ENCODE data around the gene GRIK3. TPM values are rescaled to one million over a fixed set of nuclear protein-coding genes. Genes with fewer than 3 reads are reported as not detected.

Gene GRIK3
- total and polyA plus RNA-seq, 2 experiments from 2014 or later, result 0.31 to 2.9 TPM

GRCh38 chr1:36782785-36783184, 251.5 kb downstream of the GRIK3 start (continued):
- no peak for TF ChIP-seq EZH2 (IDR thresholded peaks at IDR 0.05; ENCODE audit: low read depth, unreplicated experiment)
- TF ChIP-seq EZH2phosphoT487 (IDR thresholded peaks at IDR 0.05; ENCODE audit: unreplicated experiment), result no peak
- no peak for TF ChIP-seq ZNF462 (CRISPR knock-in tag; IDR thresholded peaks at IDR 0.05)
- no peak for TF ChIP-seq ZNF114 (CRISPR knock-in tag; IDR thresholded peaks at IDR 0.05)
- TF ChIP-seq CREB1 (CRISPR knock-in tag; IDR thresholded peaks at IDR 0.05; ENCODE audit: low read depth), result no peak

DNA sequence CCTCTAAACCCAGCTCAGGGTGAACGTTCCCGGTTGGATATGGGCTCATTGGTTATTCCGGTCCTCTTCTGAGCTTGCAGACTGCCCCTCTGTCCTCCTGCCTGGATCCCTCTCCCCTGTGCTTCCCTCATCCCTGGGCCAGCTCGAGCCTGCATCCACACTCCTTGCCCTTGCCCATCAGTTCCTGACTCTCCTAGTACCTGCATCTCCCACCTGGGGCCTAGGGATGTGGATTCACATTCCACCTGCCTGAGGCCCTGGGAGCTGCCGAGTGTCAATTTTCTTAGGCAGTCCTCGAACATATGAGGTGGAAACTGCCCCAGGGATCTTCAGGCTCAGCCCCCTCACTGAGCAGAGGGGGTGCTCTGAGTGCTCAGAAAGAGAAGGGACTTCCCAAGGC, 252.2 kb downstream of the GRIK3 start:
- Histone ChIP-seq H4K20me1 (replicated peaks; ENCODE audit: insufficient read depth) (no peaks in the 10 kb centered on the region), H3F3A (replicated peaks; ENCODE audit: low read depth) (no peaks in the 10 kb centered on the region), H3K9me2 (ENCODE audit: insufficient read depth) (no peaks in the 10 kb centered on the region), H3K27ac (ENCODE audit: low read depth) (no peak overlapping the region), H2AFZ (no peak overlapping the region), H3K36me3 (ENCODE audit: insufficient read depth) (no peaks in the 10 kb centered on the region), H3K4me3 (no peak overlapping the region), H3K4me1 (ENCODE audit: insufficient read depth) (no peaks in the 10 kb centered on the region), H3K27me3 (ENCODE audit: insufficient read depth) (no peaks in the 10 kb centered on the region), H3K79me2 (replicated peaks; ENCODE audit: insufficient read depth) (no peaks in the 10 kb centered on the region), H3K4me2 (no peak overlapping the region)
- Mint-ChIP-seq H3K4me3 (no peak overlapping the region), H3K27me3 (ENCODE audit: insufficient read depth, low read depth, poor library complexity) (peaks cover 9% of the 10 kb centered on the region), H3K36me3 (ENCODE audit: low read depth) (no peaks in the 10 kb centered on the region), H3K27ac (no peak overlapping the region), H3K4me1 (peaks cover 5% of the 10 kb centered on the region), H3K9me3 (no peaks in the 10 kb centered on the region)
- ATAC-seq (peak; percentile 56), DNase-seq (ENCODE audit: low spot score) (no peak)
- TF ChIP-seq POLR2AphosphoS5 (IDR thresholded peaks at IDR 0.05; ENCODE audit: low read depth), result no peak
- no peak for TF ChIP-seq CREB1 (CRISPR knock-in tag; IDR thresholded peaks at IDR 0.05; ENCODE audit: low read depth)
- no peak for TF ChIP-seq REST (IDR thresholded peaks at IDR 0.05; ENCODE audit: unreplicated experiment)
